BE2C (cell line): Measurements from ENCODE around the gene COG8.

ENCODE experiments used
- DNase-seq: peaks from one replicate; pipeline ENCODE4 v3.0.0-alpha.2; 2020
- H3K27me3 ChIP-seq: fragments of 250-450 bp; sonication (Bioruptor Pico); 2 replicates; pipeline ENCODE4 v1.5.1; 2020; ENCODE audit warnings: mild to moderate bottlenecking
- H3K36me3 ChIP-seq: fragments of 250-450 bp; sonication (Bioruptor Pico); 2 replicates; pipeline ENCODE4 v1.5.1; 2020; ENCODE audit warnings: mild to moderate bottlenecking
- H3K4me1 ChIP-seq: fragments of 250-450 bp; sonication (Bioruptor Pico); 2 replicates; pipeline ENCODE4 v1.5.1; 2020
- H3K4me3 ChIP-seq: 2 replicates; pipeline ENCODE4 v1.5.1; 2011; ENCODE audit warnings: low read depth, low read length
- H3K9me3 ChIP-seq: fragments of 250-450 bp; sonication (Bioruptor Pico); 2 replicates; pipeline ENCODE4 v1.5.1; 2020
- TF ChIP-seq, protein P1 (sequence below): IDR thresholded peaks from 2 replicates; pipeline ENCODE4 v1.5.1; 2012; ENCODE audit warnings: mild to moderate bottlenecking, low read depth, low read length

COG8 gene

GRCh38 chr16:69350536-69351133, 11.3 kb upstream of the COG8 start:
- no peaks in the 10 kb centered on the region for H3K9me3 ChIP-seq
- no peaks in the 10 kb centered on the region for H3K27me3 ChIP-seq
- no peak for DNase-seq
- no peaks in the 10 kb centered on the region for H3K4me1 ChIP-seq
- H3K4me3 ChIP-seq: no peak overlapping the region
- TF ChIP-seq, protein P1, sequence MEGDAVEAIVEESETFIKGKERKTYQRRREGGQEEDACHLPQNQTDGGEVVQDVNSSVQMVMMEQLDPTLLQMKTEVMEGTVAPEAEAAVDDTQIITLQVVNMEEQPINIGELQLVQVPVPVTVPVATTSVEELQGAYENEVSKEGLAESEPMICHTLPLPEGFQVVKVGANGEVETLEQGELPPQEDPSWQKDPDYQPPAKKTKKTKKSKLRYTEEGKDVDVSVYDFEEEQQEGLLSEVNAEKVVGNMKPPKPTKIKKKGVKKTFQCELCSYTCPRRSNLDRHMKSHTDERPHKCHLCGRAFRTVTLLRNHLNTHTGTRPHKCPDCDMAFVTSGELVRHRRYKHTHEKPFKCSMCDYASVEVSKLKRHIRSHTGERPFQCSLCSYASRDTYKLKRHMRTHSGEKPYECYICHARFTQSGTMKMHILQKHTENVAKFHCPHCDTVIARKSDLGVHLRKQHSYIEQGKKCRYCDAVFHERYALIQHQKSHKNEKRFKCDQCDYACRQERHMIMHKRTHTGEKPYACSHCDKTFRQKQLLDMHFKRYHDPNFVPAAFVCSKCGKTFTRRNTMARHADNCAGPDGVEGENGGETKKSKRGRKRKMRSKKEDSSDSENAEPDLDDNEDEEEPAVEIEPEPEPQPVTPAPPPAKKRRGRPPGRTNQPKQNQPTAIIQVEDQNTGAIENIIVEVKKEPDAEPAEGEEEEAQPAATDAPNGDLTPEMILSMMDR: no peak
- H3K36me3 ChIP-seq: peaks cover 14% of the 10 kb centered on the region

DNA sequence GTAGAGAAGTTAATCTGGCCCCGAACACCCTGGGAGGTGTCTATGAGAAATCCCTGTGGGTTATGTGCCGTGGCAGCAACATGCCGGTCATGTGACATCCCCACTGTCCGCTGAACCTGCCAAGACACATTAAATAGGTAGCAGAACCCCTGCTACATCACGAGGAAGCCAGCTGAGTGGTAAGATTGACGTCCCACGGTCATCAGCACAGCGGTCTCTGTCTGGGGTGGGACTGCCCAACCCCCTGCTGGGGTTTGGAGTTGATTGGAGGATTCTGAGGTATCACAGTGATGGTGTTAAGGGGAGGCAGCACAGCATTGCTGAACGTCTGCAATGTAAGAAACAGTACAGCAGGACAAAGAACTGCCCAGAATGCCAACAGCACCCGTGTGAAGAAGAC, 10.2 kb upstream of the COG8 start:
- DNase-seq: no peak
- peaks cover 12% of the 10 kb centered on the region for H3K36me3 ChIP-seq
- TF ChIP-seq, protein P1: no peak

GRCh38 chr16:69348222-69348621, 8.9 kb upstream of the COG8 start:
- peaks cover 25% of the 10 kb centered on the region for H3K36me3 ChIP-seq
- no peaks in the 10 kb centered on the region for H3K4me1 ChIP-seq
- TF ChIP-seq, protein P1: no peak
- no peaks in the 10 kb centered on the region for H3K27me3 ChIP-seq
- no peak overlapping the region for H3K4me3 ChIP-seq
- no peaks in the 10 kb centered on the region for H3K9me3 ChIP-seq
- no peak for DNase-seq

More for the DNA sequence above, 10.2 kb upstream of the COG8 start:
- H3K4me1 ChIP-seq: no peaks in the 10 kb centered on the region
- H3K9me3 ChIP-seq: no peaks in the 10 kb centered on the region
- no peaks in the 10 kb centered on the region for H3K27me3 ChIP-seq
- H3K4me3 ChIP-seq: no peak overlapping the region

DNA sequence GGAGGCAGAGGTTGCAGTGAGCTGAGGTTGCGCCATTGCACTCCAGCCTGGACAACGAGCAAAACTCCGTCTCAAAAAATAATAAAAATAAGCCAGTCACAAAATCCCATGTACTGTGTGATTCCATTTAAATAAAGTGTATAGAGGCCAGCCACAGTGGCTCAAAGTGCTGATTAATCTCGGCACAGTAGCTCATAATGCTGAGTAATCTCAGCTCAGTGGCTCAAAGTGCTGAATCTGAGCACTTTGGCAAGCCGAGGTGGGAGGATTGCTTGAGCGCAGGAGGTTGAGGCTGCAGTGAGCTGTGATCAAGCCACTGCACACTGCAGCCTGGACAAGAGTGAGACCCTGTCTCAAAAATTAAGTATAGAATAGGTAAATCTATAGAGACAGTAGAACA, 7.3 kb upstream of the COG8 start:
- Histone ChIP-seq H3K4me3 (no peak overlapping the region), H3K36me3 (peaks cover 35% of the 10 kb centered on the region), H3K27me3 (no peaks in the 10 kb centered on the region), H3K4me1 (no peaks in the 10 kb centered on the region), H3K9me3 (no peaks in the 10 kb centered on the region)
- no peak for DNase-seq
- TF ChIP-seq, protein P1: no peak

- Histone ChIP-seq H3K4me1 (peaks cover 2% of the 10 kb centered on the region; the same call in 1 of the 2 replicates), H3K4me3 (no peak overlapping the region), H3K27me3 (no peaks in the 10 kb centered on the region), H3K36me3 (peaks cover 42% of the 10 kb centered on the region), H3K9me3 (no peaks in the 10 kb centered on the region)
- DNase-seq: no peak
- TF ChIP-seq, protein P1: no peak
Observed at GRCh38 chr16:69345923-69346322, 6.6 kb upstream of the COG8 start.

- TF ChIP-seq, protein P1: no peak
Observed at GRCh38 chr16:69344171-69344570, 4.8 kb upstream of the COG8 start.

More at GRCh38 chr16:69344171-69344570, 4.8 kb upstream of the COG8 start:
- H3K36me3 ChIP-seq: peaks cover 43% of the 10 kb centered on the region
- H3K4me3 ChIP-seq: no peak overlapping the region
- no peaks in the 10 kb centered on the region for H3K27me3 ChIP-seq
- H3K4me1 ChIP-seq: peaks cover 2% of the 10 kb centered on the region; the same call in 1 of the 2 replicates
- H3K9me3 ChIP-seq: no peaks in the 10 kb centered on the region
- DNase-seq: no peak
